IMR-90 (cell line): ENCODE measurements around the gene LRRC9. TPM values are rescaled to one million over a fixed set of nuclear protein-coding genes. Genes with fewer than 3 reads are reported as not detected.

Experiments
- ATAC-seq: fragments of 200-7000 bp; cut with Tn5 transposase; 2 replicates; pipeline ENCODE4 v1.9.1; 2020; ENCODE audit warnings: low read depth, mild to moderate bottlenecking, moderate library complexity
- BruUV-seq: library from RNA; stranded (reverse); fragments of 400-500 nt; replicated peaks from 2 replicates; lab custom pipeline; 2021; lab: Mats Ljungman, UMichigan
- CTCF ChIA-PET: fragments of 300-600 bp; formaldehyde crosslinking; extraction: SDS; loops from one replicate; lab custom pipeline; 2021; ENCODE audit warnings: antibody characterized with exemption; lab: Yijun Ruan, JAX
- POLR2A ChIA-PET: fragments of 300-600 bp; sonication (Branson Sonifier 250); formaldehyde crosslinking; loops from one replicate; lab custom pipeline; 2022; ENCODE audit warnings: antibody characterized with exemption; ENCODE audit not compliant: unreplicated experiment; lab: Charles Lee
- DNase-seq: peaks from one replicate; pipeline ENCODE4 v3.0.0; 2013
- H2AFZ ChIP-seq: replicated peaks from 2 replicates; pipeline ENCODE3; 2013; ENCODE audit warnings: low read length, mild to moderate bottlenecking; ENCODE audit not compliant: poor library complexity
- H2AK5ac ChIP-seq: 2 replicates; pipeline ENCODE4 v1.6.1; 2013; ENCODE audit warnings: low read depth, low read length, inconsistent platforms
- H2AK9ac ChIP-seq: replicated peaks from 2 replicates; pipeline ENCODE3; 2013; ENCODE audit warnings: mild to moderate bottlenecking, low read depth, low read length, moderate library complexity; ENCODE audit not compliant: poor library complexity
- H2BK120ac ChIP-seq: 2 replicates; pipeline ENCODE4 v1.6.1; 2013; ENCODE audit warnings: low read depth, low read length, inconsistent platforms
- H2BK15ac ChIP-seq: 3 replicates; pipeline ENCODE4 v1.6.1; 2013; ENCODE audit warnings: low read depth, low read length, inconsistent platforms
- H2BK20ac ChIP-seq: 2 replicates; pipeline ENCODE4 v1.6.1; 2013; ENCODE audit warnings: low read depth, mild to moderate bottlenecking, inconsistent platforms, low read length, moderate library complexity
- H2BK5ac ChIP-seq: 2 replicates; pipeline ENCODE4 v1.6.1; 2013; ENCODE audit warnings: mild to moderate bottlenecking, low read depth, low read length, inconsistent platforms; ENCODE audit not compliant: poor library complexity, severe bottlenecking
- H3K14ac ChIP-seq: replicated peaks from 2 replicates; pipeline ENCODE4 v1.6.1; 2013; ENCODE audit warnings: low read depth, low read length, inconsistent platforms
- H3K18ac ChIP-seq: 2 replicates; pipeline ENCODE4 v1.6.1; 2013; ENCODE audit warnings: low read depth, low read length, control low read depth
- H3K23ac ChIP-seq: 2 replicates; pipeline ENCODE4 v1.6.1; 2013; ENCODE audit warnings: low read depth, low read length, inconsistent platforms
- H3K27ac ChIP-seq: 2 replicates; pipeline ENCODE4 v1.5.1; 2013; ENCODE audit warnings: mild to moderate bottlenecking, control low read depth, low read length; ENCODE audit not compliant: insufficient read depth
- H3K27me3 ChIP-seq: 2 replicates; pipeline ENCODE4 v1.6.1; 2013; ENCODE audit warnings: low read length; ENCODE audit not compliant: control insufficient read depth, insufficient read depth
- H3K36me3 ChIP-seq: 2 replicates; pipeline ENCODE4 v1.6.1; 2013; ENCODE audit warnings: low read length, mixed read lengths; ENCODE audit not compliant: control insufficient read depth, insufficient read depth
- H3K4ac ChIP-seq: 2 replicates; pipeline ENCODE4 v1.6.1; 2013; ENCODE audit warnings: low read depth, low read length, inconsistent platforms
- H3K4me1 ChIP-seq: 2 replicates; pipeline ENCODE4 v1.6.1; 2013; ENCODE audit warnings: low read length, mixed read lengths; ENCODE audit not compliant: control insufficient read depth, insufficient read depth
- H3K4me2 ChIP-seq: 2 replicates; pipeline ENCODE4 v1.6.1; 2013; ENCODE audit warnings: low read depth, mild to moderate bottlenecking, control low read depth, low read length, moderate library complexity
- H3K4me3 ChIP-seq: 2 replicates; pipeline ENCODE4 v1.5.1; 2013; ENCODE audit warnings: low read depth, mild to moderate bottlenecking, control low read depth, low read length, moderate library complexity; ENCODE audit not compliant: insufficient read depth
- H3K56ac ChIP-seq: 2 replicates; pipeline ENCODE4 v1.6.1; 2013; ENCODE audit warnings: low read length, inconsistent platforms; ENCODE audit not compliant: insufficient read depth; ENCODE audit errors: extremely low read depth
- H3K79me1 ChIP-seq, 2 experiments: 2 replicates each; pipeline ENCODE4 v1.6.1; 2013; ENCODE audit warnings: low read length in 2 of 2, inconsistent platforms in 1 of 2, low read depth in 1 of 2
- H3K9ac ChIP-seq: 2 replicates; pipeline ENCODE4 v1.6.1; 2013; ENCODE audit warnings: low read depth, low read length, control low read depth
- H3K9me1 ChIP-seq: 2 replicates; pipeline ENCODE4 v1.6.1; 2013; ENCODE audit warnings: low read length, inconsistent platforms; ENCODE audit not compliant: insufficient read depth
- H3K9me3 ChIP-seq: 2 replicates; pipeline ENCODE4 v1.6.1; 2013; ENCODE audit warnings: low read length; ENCODE audit not compliant: control insufficient read depth, insufficient read depth
- H4K20me1 ChIP-seq: 2 replicates; pipeline ENCODE4 v1.6.1; 2013; ENCODE audit warnings: low read length, inconsistent platforms; ENCODE audit not compliant: insufficient read depth
- H4K5ac ChIP-seq: 2 replicates; pipeline ENCODE4 v1.6.1; 2013; ENCODE audit warnings: mild to moderate bottlenecking, low read depth, low read length, control low read depth
- H4K8ac ChIP-seq, 2 experiments: 2 replicates each; pipeline ENCODE4 v1.6.1; 2013; ENCODE audit warnings: low read depth in 2 of 2, low read length in 2 of 2, control low read depth in 1 of 2, inconsistent platforms in 1 of 2
- H4K91ac ChIP-seq: 2 replicates; pipeline ENCODE4 v1.6.1; 2013; ENCODE audit warnings: low read depth, low read length, inconsistent platforms; ENCODE audit not compliant: insufficient read depth
- BHLHE40 ChIP-seq: fragments of 150-350 bp; IDR thresholded peaks from 2 replicates; pipeline ENCODE4 v1.6.1; 2016; ENCODE audit warnings: mild to moderate bottlenecking, low read depth, low read length
- FOS ChIP-seq: fragments of 150-350 bp; IDR thresholded peaks from 2 replicates; pipeline ENCODE4 v1.6.1; 2016; ENCODE audit warnings: low read depth, low read length
- MAFK ChIP-seq: IDR thresholded peaks from 2 replicates; pipeline ENCODE4 v1.6.1; 2012; ENCODE audit warnings: low read depth, low read length, improper control_type of control experiment
- NFE2L2 ChIP-seq: fragments of 150-350 bp; IDR thresholded peaks from 2 replicates; pipeline ENCODE4 v1.6.1; 2016; ENCODE audit warnings: low read depth, mild to moderate bottlenecking, low read length
- POLR2A ChIP-seq: IDR thresholded peaks from 2 replicates; pipeline ENCODE4 v1.6.1; 2012; ENCODE audit warnings: mild to moderate bottlenecking, low read depth, low read length
- RCOR1 ChIP-seq: IDR thresholded peaks from 2 replicates; pipeline ENCODE4 v1.6.1; 2012; ENCODE audit warnings: mild to moderate bottlenecking, low read length, improper control_type of control experiment; ENCODE audit not compliant: insufficient replicate concordance
- SMC3 ChIP-seq: fragments of 150-350 bp; IDR thresholded peaks from 2 replicates; pipeline ENCODE4 v1.6.1; 2016; ENCODE audit warnings: low read depth, mild to moderate bottlenecking, antibody characterized with exemption, low read length, moderate library complexity
- USF2 ChIP-seq: fragments of 150-350 bp; IDR thresholded peaks from 2 replicates; pipeline ENCODE4 v1.6.1; 2017; ENCODE audit warnings: mild to moderate bottlenecking, antibody characterized with exemption, low read length, low read depth
- WGBS, 2 experiments: methylation state at CpG; one replicate each; pipeline versions ENCODE4 v1.1.5 to v1.1.7; 2013; ENCODE audit warnings: missing lambda C conversion rate in 2 of 2; ENCODE audit not compliant: insufficient read length in 1 of 2; ENCODE audit errors: extremely low coverage in 2 of 2; 5-methylcytosine and 5-hydroxymethylcytosine counted together
- dilution Hi-C: fragments of 300-500 bp; cut with HindIII; formaldehyde crosslinking; loops from one replicate; pipeline ENCODE4 v1.14.3; 2018; ENCODE audit warnings: low sequenced_read_pairs; ENCODE audit not compliant: unreplicated experiment
- in situ Hi-C: fragments of 300-500 bp; cut with MboI; formaldehyde crosslinking; loops from 3 replicates; pipeline ENCODE4 v1.14.3; 2019; ENCODE audit warnings: low sequenced_read_pairs, inconsistent platforms, mixed read lengths
- intact Hi-C: fragments of 100-400 bp; cut with micrococcal nuclease; formaldehyde crosslinking; loops from 2 replicates; pipeline ENCODE4 v1.10.0; 2022
- polyA plus RNA-seq, 3 experiments: library from polyadenylated mRNA; depleted of rRNA; stranded (reverse); fragments of >200 nt; gene quantifications; 2 replicates each; pipeline ENCODE4 v1.2.3, GENCODE V29; 2012; ENCODE audit warnings: low replicate concordance in 1 of 3
- total RNA-seq: library from RNA; depleted of rRNA; stranded (reverse); fragments of >200 nt; gene quantifications from 2 replicates; pipeline ENCODE4 v1.2.3, GENCODE V29; 2012

Gene LRRC9
- total and polyA plus RNA-seq, 2 of the 4 experiments (the other 2 are of a cell fraction), result not detected

GRCh38 chr14:60003991-60004390, 84.0 kb downstream of the LRRC9 start:
- no peak overlapping the region for H3K9ac ChIP-seq
- ChIA-PET CTCF (no interaction called here), POLR2A (no interaction called here)
- no peak overlapping the region for H3K14ac ChIP-seq
- no peaks in the 10 kb centered on the region for H4K20me1 ChIP-seq
- no peak overlapping the region for H2BK15ac ChIP-seq
- H3K4me1 ChIP-seq, result no peaks in the 10 kb centered on the region
- no peaks in the 10 kb centered on the region for H3K27me3 ChIP-seq
- no peak overlapping the region for H3K4ac ChIP-seq
- TF ChIP-seq MAFK, result no peak
- TF ChIP-seq NFE2L2, result no peak
- no peak for TF ChIP-seq FOS
- TF ChIP-seq RCOR1, result no peak
- no peak for TF ChIP-seq SMC3
- TF ChIP-seq BHLHE40, result no peak
- TF ChIP-seq POLR2A, result no peak
- no peak for TF ChIP-seq USF2
- no peak overlapping the region for H3K27ac ChIP-seq
- H4K8ac ChIP-seq, result no peak overlapping the region
- no peak overlapping the region for H3K56ac ChIP-seq
- H2AK9ac ChIP-seq, result no peak overlapping the region
- intact Hi-C loops (no loop called here), dilution Hi-C loops (no loop called here), in situ Hi-C loops (no loop called here)
- no peak overlapping the region for H2BK120ac ChIP-seq
- no peaks in the 10 kb centered on the region for H3K9me3 ChIP-seq
- WGBS, 2 experiments, result no CpG with 5 or more reads among the region's 3 CpGs
- DNase-seq (no peak), ATAC-seq (no peak)
- H3K18ac ChIP-seq, result no peak overlapping the region
- no TSS peak for BruUV-seq
- no peak overlapping the region for H2BK5ac ChIP-seq
- H3K4me3 ChIP-seq, result no peak overlapping the region
- H3K79me1 ChIP-seq, result no peaks in the 10 kb centered on the region
- no peak overlapping the region for H2AK5ac ChIP-seq
- no peak overlapping the region for H2AFZ ChIP-seq
- no peaks in the 10 kb centered on the region for H3K36me3 ChIP-seq
- H2BK20ac ChIP-seq, result no peak overlapping the region
- no peak overlapping the region for H3K23ac ChIP-seq
- H3K4me2 ChIP-seq, result no peak overlapping the region
- H4K5ac ChIP-seq, result no peak overlapping the region
- no peak overlapping the region for H4K91ac ChIP-seq
- no peaks in the 10 kb centered on the region for H3K9me1 ChIP-seq
